Activated CD8-positive, alpha-beta T cell treated with anti-CD3 and anti-CD28 coated beads for 36 hours (primary cell): Measurements from ENCODE around the gene KCNK6. TPM values are rescaled to one million over a fixed set of nuclear protein-coding genes. Genes with fewer than 3 reads are reported as not detected.
A peak's percentile ranks its signal among the peaks of the same experiment; 100 is the strongest.

Experiments used
- ATAC-seq: fragments of 200-7000 bp; cut with Tn5 transposase; one replicate; pipeline ENCODE4 v1.10.0; 2021; ENCODE audit warnings: mild to moderate bottlenecking, moderate library complexity
- CTCF ChIA-PET: fragments of 350-600 bp; sonication (Branson Sonifier 250); formaldehyde crosslinking; loops from one replicate; lab custom pipeline; 2021; ENCODE audit warnings: antibody characterized with exemption; lab: Charles Lee
- POLR2A ChIA-PET: fragments of 350-600 bp; sonication (Branson Sonifier 250); formaldehyde crosslinking; loops from one replicate; lab custom pipeline; 2021; ENCODE audit warnings: antibody characterized with exemption; lab: Charles Lee
- DNase-seq: peaks from one replicate; pipeline ENCODE4 v3.0.0-alpha.2; 2020
- H3K27ac Mint-ChIP-seq: one replicate; pipeline ENCODE4 v1.8.0; 2021; ENCODE audit warnings: mild to moderate bottlenecking, mixed read lengths
- H3K27me3 Mint-ChIP-seq: one replicate; pipeline ENCODE4 v1.8.0; 2021; ENCODE audit warnings: mixed read lengths
- H3K36me3 Mint-ChIP-seq: one replicate; pipeline ENCODE4 v1.8.0; 2021; ENCODE audit warnings: low read depth, mixed read lengths
- H3K4me1 Mint-ChIP-seq: one replicate; pipeline ENCODE4 v1.8.0; 2021; ENCODE audit warnings: low read depth, mixed read lengths
- H3K4me3 Mint-ChIP-seq: one replicate; pipeline ENCODE4 v1.8.0; 2021; ENCODE audit warnings: mild to moderate bottlenecking, moderate library complexity, mixed read lengths
- H3K9me3 Mint-ChIP-seq: one replicate; pipeline ENCODE4 v1.8.0; 2021; ENCODE audit warnings: mixed read lengths
- CTCF ChIP-seq: fragments of 200-600 bp; IDR thresholded peaks from one replicate; pipeline ENCODE4 v1.8.0; 2022; ENCODE audit warnings: antibody characterized with exemption, mild to moderate bottlenecking
- intact Hi-C: fragments of 100-400 bp; cut with micrococcal nuclease; formaldehyde crosslinking; loops from one replicate; pipeline ENCODE4 v1.10.0; 2022
- total RNA-seq, 2 experiments: library from RNA; stranded (reverse); gene quantifications; one replicate each; pipeline ENCODE4 v1.2.3, GENCODE V29; 2021

KCNK6 gene
- 10 to 100 TPM; 10.3 to 11.9 TPM for total RNA-seq

GRCh38 chr19:38319421-38320258 is at the start of gene KCNK6:
Gene KCNK6 (plus strand): TSS chr19:38319845. CDS start chr19:38319951, 106 bp downstream.
- ATAC-seq (peak; percentile 5), DNase-seq (peak; percentile 64)
- intact Hi-C loops = loop anchor here (10.0 kb wide), 1 partner anchor 55 kb away; the partner anchor contains the start of gene SPINT2
- Mint-ChIP-seq H3K27me3 (no peaks in the 10 kb centered on the region), H3K9me3 (no peaks in the 10 kb centered on the region), H3K4me1 (peaks cover 43% of the 10 kb centered on the region), H3K36me3 (peaks cover 5% of the 10 kb centered on the region), H3K27ac (peak within 1 kb of the TSS; percentile 52), H3K4me3 (peak within 1 kb of the TSS; percentile 84)
- POLR2A ChIA-PET = interaction anchor here (0.7 to 2.7 kb wide), 3 partner anchors 9 to 67 kb away, joined by 3 to 13 read pairs (median 4); partner anchors contain the start of gene SPINT2
- TF ChIP-seq CTCF = no peak
- CTCF ChIA-PET = interaction anchor here (1.1 to 4.5 kb wide), 5 partner anchors 15 to 105 kb away, joined by 3 to 18 read pairs (median 4); partner anchors contain the start of gene CATSPERG

- intact Hi-C loops = no loop called here
- H3K9me3 Mint-ChIP-seq = no peaks in the 10 kb centered on the region
- ATAC-seq = no peak
- H3K27ac Mint-ChIP-seq = no peak overlapping the region
- POLR2A ChIA-PET = no interaction called here
- CTCF ChIA-PET = interaction anchor here (1.1 kb wide), 2 partner anchors 14 to 26 kb away, joined by 3 read pairs; no protein-coding TSS in a partner anchor
- DNase-seq = no peak
- no peak for TF ChIP-seq CTCF
- no peak overlapping the region for H3K4me3 Mint-ChIP-seq
- no peaks in the 10 kb centered on the region for H3K36me3 Mint-ChIP-seq
- H3K27me3 Mint-ChIP-seq = no peaks in the 10 kb centered on the region
- peaks cover 30% of the 10 kb centered on the region for H3K4me1 Mint-ChIP-seq
Observed at GRCh38 chr19:38270587-38271167, 49.0 kb upstream of the KCNK6 start.

GRCh38 chr19:38273499-38273898 is 46.1 kb upstream of the KCNK6 start:
- no peaks in the 10 kb centered on the region for H3K36me3 Mint-ChIP-seq
- H3K27ac Mint-ChIP-seq = no peak overlapping the region
- H3K27me3 Mint-ChIP-seq = no peaks in the 10 kb centered on the region
- POLR2A ChIA-PET = no interaction called here
- TF ChIP-seq CTCF = no peak
- no peak overlapping the region for H3K4me3 Mint-ChIP-seq
- CTCF ChIA-PET = no interaction called here
- intact Hi-C loops = no loop called here
- no peaks in the 10 kb centered on the region for H3K9me3 Mint-ChIP-seq
- no peak for ATAC-seq
- H3K4me1 Mint-ChIP-seq = peaks cover 8% of the 10 kb centered on the region
- DNase-seq = no peak

GRCh38 chr19:38274739-38275138 is 44.9 kb upstream of the KCNK6 start:
- TF ChIP-seq CTCF = no peak

More at GRCh38 chr19:38274739-38275138, 44.9 kb upstream of the KCNK6 start:
- Mint-ChIP-seq H3K27ac (no peak overlapping the region), H3K9me3 (no peaks in the 10 kb centered on the region), H3K4me1 (peaks cover 7% of the 10 kb centered on the region), H3K36me3 (no peaks in the 10 kb centered on the region), H3K4me3 (no peak overlapping the region), H3K27me3 (no peaks in the 10 kb centered on the region)
- intact Hi-C loops = no loop called here
- no peak for DNase-seq
- POLR2A ChIA-PET = interaction anchor here (0.6 to 1.0 kb wide), 4 partner anchors 9 to 1108 kb away, joined by 3 to 5 read pairs (median 3); no protein-coding TSS in a partner anchor
- CTCF ChIA-PET = interaction anchor here (2.3 kb wide), 1 partner anchor 9 kb away, joined by 8 read pairs; no protein-coding TSS in a partner anchor
- ATAC-seq = no peak
